Measurements from ENCODE around the gene CLASP1.

The CLASP1 gene

GRCh38 chr2:121536347-121536746 lies 112.9 kb downstream of the CLASP1 start:
- DNase-seq: no peak

- no peak for DNase-seq
Observed at GRCh38 chr2:121534007-121534406, 115.3 kb downstream of the CLASP1 start.

GRCh38 chr2:121532894-121533293 lies 116.4 kb downstream of the CLASP1 start:
- no peak for DNase-seq

GRCh38 chr2:121532347-121532766 lies 116.9 kb downstream of the CLASP1 start:
- no peak for DNase-seq

GRCh38 chr2:121530212-121530705 lies 119.0 kb downstream of the CLASP1 start:
- DNase-seq: peak; percentile 93

GRCh38 chr2:121529439-121530211 lies 119.6 kb downstream of the CLASP1 start:
- DNase-seq: no peak

- DNase-seq: no peak
Observed at GRCh38 chr2:121527009-121527682, 122.1 kb downstream of the CLASP1 start.

- no peak for DNase-seq
Observed at GRCh38 chr2:121524685-121525425, 124.4 kb downstream of the CLASP1 start.

- no peak for DNase-seq
Observed at GRCh38 chr2:121521359-121521758, 127.9 kb downstream of the CLASP1 start.

GRCh38 chr2:121520641-121520994 lies 128.6 kb downstream of the CLASP1 start:
- no peak for DNase-seq

GRCh38 chr2:121519732-121520640 lies 129.3 kb downstream of the CLASP1 start:
- no peak for DNase-seq

GRCh38 chr2:121519153-121519552 lies 130.1 kb downstream of the CLASP1 start:
- no peak for DNase-seq

- DNase-seq: no peak
Observed at GRCh38 chr2:121513597-121514333, 135.5 kb downstream of the CLASP1 start.

GRCh38 chr2:121510857-121511256 lies 138.4 kb downstream of the CLASP1 start:
- DNase-seq: no peak

GRCh38 chr2:121506621-121507020 lies 142.6 kb downstream of the CLASP1 start:
- no peak for DNase-seq

GRCh38 chr2:121505986-121506586 lies 143.2 kb downstream of the CLASP1 start:
- no peak for DNase-seq

GRCh38 chr2:121505005-121505404 lies 144.3 kb downstream of the CLASP1 start:
- DNase-seq: no peak

GRCh38 chr2:121504316-121504715 lies 144.9 kb downstream of the CLASP1 start:
- DNase-seq: no peak

GRCh38 chr2:121502781-121503180 lies 146.5 kb downstream of the CLASP1 start:
- DNase-seq: no peak

GRCh38 chr2:121502246-121502645 lies 147.0 kb downstream of the CLASP1 start:
- no peak for DNase-seq

GRCh38 chr2:121501554-121501953 lies 147.7 kb downstream of the CLASP1 start:
- no peak for DNase-seq

Measured in activated CD8-positive, alpha-beta memory T cell treated with anti-CD3 and anti-CD28 coated beads, Interleukin-2, amount 50 U/mL, for 48 hours (primary cell).